GM18508 (cell line): Measurements from ENCODE around the gene R3HDM1.

Experiments used
- ATAC-seq: cut with Tn5 transposase; IDR thresholded peaks from one replicate; pipeline ENCODE4 v1.9.1; 2021; ENCODE audit warnings: moderate number of reproducible peaks; ENCODE audit not compliant: insufficient read depth, unreplicated experiment

Gene R3HDM1

DNA sequence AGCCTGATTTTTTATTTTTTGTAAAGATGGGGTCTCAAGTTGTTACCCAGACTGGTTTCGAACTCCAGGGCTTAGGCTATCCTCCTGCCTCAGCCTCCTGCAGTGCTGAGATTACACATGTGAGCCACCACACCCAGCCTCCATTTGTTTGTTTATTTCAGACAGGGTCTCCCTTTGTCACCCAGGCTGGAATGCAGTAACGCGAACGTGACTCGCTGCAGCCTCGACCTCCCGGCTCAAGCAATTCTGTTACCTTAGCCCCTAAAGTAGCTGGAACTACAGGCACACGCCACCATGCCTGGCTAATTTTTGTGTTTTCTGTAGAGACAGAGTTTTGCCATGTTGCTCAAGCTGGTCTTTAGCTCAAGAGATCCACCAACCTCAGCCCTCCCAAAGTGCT lies 237.6 kb downstream of the R3HDM1 start:
- ATAC-seq = no peak

DNA sequence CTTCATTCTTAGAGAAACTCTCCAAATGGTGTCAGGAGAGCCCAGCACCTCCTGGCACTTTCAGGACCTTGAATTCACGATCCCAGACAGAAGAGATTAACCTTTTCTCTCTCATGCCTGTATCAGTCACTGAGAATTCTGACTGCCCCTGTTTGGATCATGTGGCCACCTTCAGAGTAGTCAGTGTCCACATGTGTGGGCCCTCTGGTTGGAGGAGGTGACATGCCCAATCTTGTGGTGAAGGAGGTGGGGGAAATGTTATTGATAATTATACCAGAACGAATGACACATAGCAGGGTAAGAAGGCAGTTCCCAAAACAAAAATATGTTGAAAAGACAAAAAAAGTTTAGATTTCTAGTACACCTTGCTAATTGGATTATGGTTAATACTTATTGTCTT lies 242.0 kb downstream of the R3HDM1 start:
- ATAC-seq = no peak

DNA sequence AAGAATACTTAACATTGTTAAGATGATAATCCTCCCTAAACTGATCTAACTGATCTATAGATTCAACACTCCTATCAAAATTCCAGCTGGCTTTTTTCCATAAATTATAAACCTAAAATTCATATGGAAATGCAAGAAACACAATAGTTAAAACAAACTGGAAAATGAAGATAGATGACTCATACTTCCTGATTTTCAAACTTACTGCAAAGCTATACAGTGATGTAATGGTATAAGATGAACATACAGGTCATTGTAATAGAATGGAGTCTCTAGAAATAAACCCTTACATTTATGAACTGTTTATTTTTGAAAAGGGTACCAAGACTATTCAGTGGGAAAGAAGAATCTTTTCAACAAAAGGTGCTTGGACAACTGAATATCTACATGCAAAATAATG lies 242.6 kb downstream of the R3HDM1 start:
- ATAC-seq = no peak
